ENCODE data around the gene KRT5.

Gene KRT5

DNA sequence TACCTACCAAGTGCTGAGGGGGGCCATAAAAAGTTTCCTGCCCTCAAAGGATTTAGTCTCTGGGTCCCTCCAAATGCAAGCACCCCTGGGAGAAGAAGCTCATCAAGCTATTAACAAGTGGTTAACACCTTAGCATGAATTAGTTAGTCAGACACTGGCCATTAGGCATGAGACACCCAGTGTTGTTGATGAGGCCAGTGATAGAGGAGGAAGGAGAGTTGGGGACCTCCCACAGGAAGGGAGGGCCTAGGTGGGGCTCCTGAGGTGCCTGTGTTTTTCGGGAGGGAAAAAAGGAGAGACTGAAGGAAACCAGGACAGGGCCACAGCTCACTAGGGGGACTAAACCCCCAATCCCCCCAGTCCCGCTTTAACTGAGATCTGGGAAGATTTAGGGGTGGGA, 37.3 kb upstream of the KRT5 start:
- no peak for TF ChIP-seq CTCF (conservative IDR thresholded peaks at IDR 0.05)
- TF ChIP-seq ZFX (IDR thresholded peaks at IDR 0.05), result no peak
- H3K27ac ChIP-seq, result no peak overlapping the region

- TF ChIP-seq ZFX (IDR thresholded peaks at IDR 0.05), result no peak
- TF ChIP-seq CTCF (conservative IDR thresholded peaks at IDR 0.05), result no peak
- no peak overlapping the region for H3K27ac ChIP-seq
Measured at GRCh38 chr12:52555577-52555976, 35.4 kb upstream of the KRT5 start.

- no peak within 1 kb of the TSS for H3K27ac ChIP-seq
- TF ChIP-seq CTCF (conservative IDR thresholded peaks at IDR 0.05) (no peak), ZFX (IDR thresholded peaks at IDR 0.05) (no peak)
Measured at GRCh38 chr12:52552681-52553195, 32.5 kb upstream of the KRT5 start, which contains the start of gene KRT71. TSS of gene KRT71 (minus strand) at chr12:52553145. CDS start at chr12:52553077, 68 bp downstream.

- no peak overlapping the region for H3K27ac ChIP-seq
- TF ChIP-seq ZFX (IDR thresholded peaks at IDR 0.05), result no peak
- TF ChIP-seq CTCF (conservative IDR thresholded peaks at IDR 0.05), result no peak
Measured at GRCh38 chr12:52552055-52552454, 31.9 kb upstream of the KRT5 start.

DNA sequence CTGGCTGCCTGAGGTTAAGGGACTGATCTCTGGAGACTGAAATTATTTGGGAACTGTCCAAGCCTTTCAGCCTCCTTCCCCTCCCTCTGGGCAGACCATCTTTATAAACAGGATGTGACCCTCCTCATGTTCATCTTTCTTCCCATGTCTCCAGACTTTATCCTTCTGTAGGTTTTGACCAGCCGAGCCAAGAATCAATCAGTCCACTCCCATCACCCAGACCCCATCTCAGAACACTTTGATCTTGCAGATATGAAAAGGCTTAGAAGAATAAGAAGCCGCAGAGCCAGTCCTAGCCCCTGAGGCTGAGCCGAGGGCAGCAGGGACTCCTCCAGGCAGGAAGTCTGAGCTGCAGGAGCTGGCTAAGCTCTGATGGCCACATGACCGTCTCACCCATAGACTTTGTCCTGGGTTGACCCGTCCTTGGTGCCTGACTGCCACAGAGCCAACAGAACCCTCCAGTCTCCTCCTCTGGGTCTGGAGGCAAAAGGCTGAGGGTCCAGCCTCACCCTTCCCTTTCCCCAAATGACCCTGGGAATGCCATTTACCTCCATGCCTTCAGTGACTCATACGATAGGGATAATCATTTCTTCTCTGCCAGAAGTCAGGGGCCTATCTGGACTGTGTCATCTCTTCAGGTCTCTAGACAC, 31.1 kb upstream of the KRT5 start:
- no peak overlapping the region for H3K27ac ChIP-seq
- TF ChIP-seq CTCF (conservative IDR thresholded peaks at IDR 0.05), result no peak
- no peak for TF ChIP-seq ZFX (IDR thresholded peaks at IDR 0.05)

DNA sequence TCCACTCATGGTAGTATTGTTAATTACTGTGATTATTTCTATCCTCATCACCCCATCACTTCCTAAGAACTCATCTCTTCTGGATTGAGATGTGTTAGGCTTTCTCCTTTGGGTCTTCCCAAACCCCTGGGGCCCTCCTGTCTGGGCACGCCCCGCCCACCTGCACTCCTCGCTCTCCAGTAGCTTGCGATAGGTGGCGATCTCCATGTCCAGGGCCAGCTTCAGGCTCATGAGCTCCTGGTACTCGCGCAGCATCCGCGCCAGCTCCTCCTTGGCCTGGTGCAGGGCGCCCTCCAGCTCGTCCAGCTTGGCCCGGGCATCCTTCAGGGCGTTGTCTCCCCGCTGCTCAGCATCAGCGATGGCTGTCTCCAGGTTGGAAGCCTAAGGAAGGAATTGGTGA, 25.9 kb upstream of the KRT5 start:
- TF ChIP-seq CTCF (conservative IDR thresholded peaks at IDR 0.05), result no peak
- TF ChIP-seq ZFX (IDR thresholded peaks at IDR 0.05), result no peak
- H3K27ac ChIP-seq, result no peak overlapping the region

DNA sequence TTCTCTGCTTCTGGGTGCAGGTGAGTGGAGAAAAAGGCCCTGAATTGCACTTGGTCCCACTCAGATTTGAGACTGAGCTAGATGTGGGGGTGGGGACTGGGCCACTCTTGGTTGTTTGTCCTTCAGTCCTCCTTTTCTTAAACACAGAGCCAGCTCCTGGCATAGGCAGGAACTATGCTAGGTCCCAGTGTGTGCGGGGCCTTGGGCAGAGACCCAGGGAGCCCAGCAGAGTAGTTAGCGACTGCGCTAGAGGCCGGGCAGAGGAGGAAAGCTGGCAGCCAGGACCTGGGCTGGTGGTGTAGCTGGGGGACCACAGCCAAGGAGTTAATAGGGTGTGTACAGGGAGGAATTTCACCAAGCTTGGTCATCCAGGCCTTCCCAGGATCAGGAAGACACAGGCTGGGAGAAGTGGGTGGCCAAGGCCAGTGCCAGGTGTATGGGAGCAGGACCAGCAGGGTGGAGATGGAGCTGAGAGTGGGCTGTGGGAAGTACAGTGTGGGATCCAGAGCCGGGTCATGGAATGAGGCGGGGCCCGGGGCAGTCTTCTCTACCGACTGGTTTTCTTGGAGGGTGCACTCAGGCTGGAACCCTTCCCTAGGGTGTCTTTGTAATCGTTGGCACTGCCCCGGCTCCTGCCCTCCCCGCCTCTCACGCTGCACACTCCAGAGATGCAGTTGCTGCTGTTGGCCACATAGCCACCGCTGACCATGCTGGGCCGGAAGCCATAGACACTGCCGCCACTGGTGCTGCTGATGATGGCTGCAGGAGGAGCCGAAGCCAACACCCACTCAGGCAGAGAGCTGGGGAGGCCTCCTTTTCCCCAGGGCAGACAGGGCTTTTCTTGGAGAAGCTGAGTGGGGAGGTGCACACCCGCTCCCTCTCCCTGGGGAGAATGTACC, 24.0 kb upstream of the KRT5 start:
- H3K27ac ChIP-seq, result no peak overlapping the region
- TF ChIP-seq ZFX (IDR thresholded peaks at IDR 0.05) (no peak), CTCF (conservative IDR thresholded peaks at IDR 0.05) (no peak; the same call in 1 of the 2 replicates)
